ENCODE measurements around the gene PLA1A.

GRCh38 chr3:119627461-119627860 is 29.8 kb downstream of the PLA1A start:
- TF ChIP-seq, protein P1, sequence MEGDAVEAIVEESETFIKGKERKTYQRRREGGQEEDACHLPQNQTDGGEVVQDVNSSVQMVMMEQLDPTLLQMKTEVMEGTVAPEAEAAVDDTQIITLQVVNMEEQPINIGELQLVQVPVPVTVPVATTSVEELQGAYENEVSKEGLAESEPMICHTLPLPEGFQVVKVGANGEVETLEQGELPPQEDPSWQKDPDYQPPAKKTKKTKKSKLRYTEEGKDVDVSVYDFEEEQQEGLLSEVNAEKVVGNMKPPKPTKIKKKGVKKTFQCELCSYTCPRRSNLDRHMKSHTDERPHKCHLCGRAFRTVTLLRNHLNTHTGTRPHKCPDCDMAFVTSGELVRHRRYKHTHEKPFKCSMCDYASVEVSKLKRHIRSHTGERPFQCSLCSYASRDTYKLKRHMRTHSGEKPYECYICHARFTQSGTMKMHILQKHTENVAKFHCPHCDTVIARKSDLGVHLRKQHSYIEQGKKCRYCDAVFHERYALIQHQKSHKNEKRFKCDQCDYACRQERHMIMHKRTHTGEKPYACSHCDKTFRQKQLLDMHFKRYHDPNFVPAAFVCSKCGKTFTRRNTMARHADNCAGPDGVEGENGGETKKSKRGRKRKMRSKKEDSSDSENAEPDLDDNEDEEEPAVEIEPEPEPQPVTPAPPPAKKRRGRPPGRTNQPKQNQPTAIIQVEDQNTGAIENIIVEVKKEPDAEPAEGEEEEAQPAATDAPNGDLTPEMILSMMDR (IDR thresholded peaks at IDR 0.05) = no peak
- no peak for TF ChIP-seq POLR2A (IDR thresholded peaks at IDR 0.05)
